HL-60 (cell line): ENCODE measurements around the gene NPEPL1.

Experiments used
- DNase-seq, 2 experiments: peaks; one replicate each; pipeline ENCODE4 v3.0.0-alpha.2; 2010 to 2020; ENCODE audit warnings: low read depth in 1 of 2, low spot score in 1 of 2
- H3K27ac ChIP-seq: fragments of 250-450 bp; sonication (Bioruptor Pico); replicated peaks from 2 replicates; pipeline ENCODE4 v1.5.1; 2020; ENCODE audit warnings: mild to moderate bottlenecking, moderate library complexity
- H3K27me3 ChIP-seq: fragments of 250-450 bp; sonication (Bioruptor Pico); 2 replicates; pipeline ENCODE4 v1.5.1; 2021; ENCODE audit warnings: mild to moderate bottlenecking, moderate library complexity; ENCODE audit not compliant: insufficient read depth, poor library complexity, severe bottlenecking
- H3K4me3 ChIP-seq: replicated peaks from 2 replicates; pipeline ENCODE4 v1.5.1; 2011; ENCODE audit warnings: mild to moderate bottlenecking, control low read depth, low read length; ENCODE audit not compliant: insufficient read depth
- GABPA ChIP-seq: IDR thresholded peaks from 2 replicates; pipeline ENCODE4 v1.6.1; 2012; ENCODE audit warnings: low read depth
- POLR2AphosphoS5 ChIP-seq: IDR thresholded peaks from 2 replicates; pipeline ENCODE4 v1.6.1; 2012; ENCODE audit warnings: low read depth
- SPI1 ChIP-seq: IDR thresholded peaks from 2 replicates; pipeline ENCODE4 v1.6.1; 2012; ENCODE audit warnings: low read depth, mild to moderate bottlenecking, borderline replicate concordance
- TF ChIP-seq, protein P1 (sequence below): IDR thresholded peaks from 2 replicates; pipeline ENCODE4 v1.6.1; 2012; ENCODE audit warnings: low read depth; ENCODE audit not compliant: insufficient replicate concordance
- TF ChIP-seq, protein P2 (sequence below): IDR thresholded peaks from one replicate; pipeline ENCODE4 v1.5.1; 2011; ENCODE audit warnings: low read length, control low read depth, inconsistent platforms; ENCODE audit not compliant: insufficient read depth

The NPEPL1 gene

DNA sequence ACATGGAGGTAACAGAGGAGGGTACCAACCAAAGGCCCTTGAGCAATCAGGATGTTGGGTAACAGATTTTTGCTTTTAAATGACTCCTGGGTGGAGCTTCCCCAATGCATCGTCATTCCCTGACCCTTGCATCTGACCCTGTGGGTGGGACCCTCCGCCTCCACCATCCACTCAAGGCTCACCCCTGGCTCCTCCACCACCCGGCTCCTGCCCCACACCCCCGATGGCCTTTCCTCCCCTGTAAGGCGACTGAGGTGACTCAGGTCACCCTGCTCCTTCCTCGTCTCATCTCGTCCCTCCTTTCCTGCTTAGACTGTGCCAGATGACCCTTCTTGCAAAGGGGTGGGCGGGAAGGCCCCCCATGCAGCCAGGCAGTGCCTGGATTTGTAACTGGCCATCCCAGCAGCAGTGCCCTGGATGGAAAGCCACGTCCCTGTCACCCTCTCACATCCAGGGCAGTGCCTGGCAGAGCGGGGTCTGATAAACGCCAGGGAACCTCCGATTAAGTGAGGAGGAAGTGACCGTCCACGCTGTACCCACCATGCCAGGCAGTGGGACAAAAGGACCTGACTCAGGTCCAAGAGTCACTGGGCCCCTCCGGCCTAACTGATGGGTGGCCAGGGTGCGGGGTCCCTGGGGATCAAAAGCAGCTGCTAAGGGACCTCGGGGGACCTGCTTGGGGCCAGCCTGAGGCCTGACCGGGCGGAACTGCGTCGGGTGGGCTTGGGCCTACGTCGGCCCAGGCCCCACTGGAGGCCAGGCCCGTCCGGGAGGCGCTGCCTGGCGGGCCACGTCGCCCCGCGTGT is 624 bp upstream of the NPEPL1 start:
- TF ChIP-seq, protein P1, sequence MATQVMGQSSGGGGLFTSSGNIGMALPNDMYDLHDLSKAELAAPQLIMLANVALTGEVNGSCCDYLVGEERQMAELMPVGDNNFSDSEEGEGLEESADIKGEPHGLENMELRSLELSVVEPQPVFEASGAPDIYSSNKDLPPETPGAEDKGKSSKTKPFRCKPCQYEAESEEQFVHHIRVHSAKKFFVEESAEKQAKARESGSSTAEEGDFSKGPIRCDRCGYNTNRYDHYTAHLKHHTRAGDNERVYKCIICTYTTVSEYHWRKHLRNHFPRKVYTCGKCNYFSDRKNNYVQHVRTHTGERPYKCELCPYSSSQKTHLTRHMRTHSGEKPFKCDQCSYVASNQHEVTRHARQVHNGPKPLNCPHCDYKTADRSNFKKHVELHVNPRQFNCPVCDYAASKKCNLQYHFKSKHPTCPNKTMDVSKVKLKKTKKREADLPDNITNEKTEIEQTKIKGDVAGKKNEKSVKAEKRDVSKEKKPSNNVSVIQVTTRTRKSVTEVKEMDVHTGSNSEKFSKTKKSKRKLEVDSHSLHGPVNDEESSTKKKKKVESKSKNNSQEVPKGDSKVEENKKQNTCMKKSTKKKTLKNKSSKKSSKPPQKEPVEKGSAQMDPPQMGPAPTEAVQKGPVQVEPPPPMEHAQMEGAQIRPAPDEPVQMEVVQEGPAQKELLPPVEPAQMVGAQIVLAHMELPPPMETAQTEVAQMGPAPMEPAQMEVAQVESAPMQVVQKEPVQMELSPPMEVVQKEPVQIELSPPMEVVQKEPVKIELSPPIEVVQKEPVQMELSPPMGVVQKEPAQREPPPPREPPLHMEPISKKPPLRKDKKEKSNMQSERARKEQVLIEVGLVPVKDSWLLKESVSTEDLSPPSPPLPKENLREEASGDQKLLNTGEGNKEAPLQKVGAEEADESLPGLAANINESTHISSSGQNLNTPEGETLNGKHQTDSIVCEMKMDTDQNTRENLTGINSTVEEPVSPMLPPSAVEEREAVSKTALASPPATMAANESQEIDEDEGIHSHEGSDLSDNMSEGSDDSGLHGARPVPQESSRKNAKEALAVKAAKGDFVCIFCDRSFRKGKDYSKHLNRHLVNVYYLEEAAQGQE = no peak
- peak; percentile 14; the same call in 1 of the 2 replicates for TF ChIP-seq SPI1
- DNase-seq = peak; percentile 86 to 97
- H3K4me3 ChIP-seq = peak overlapping the region; percentile 0; the same call in 1 of the 2 replicates
- H3K27me3 ChIP-seq = no peaks in the 10 kb centered on the region
- H3K27ac ChIP-seq = peak overlapping the region; percentile 93

DNA sequence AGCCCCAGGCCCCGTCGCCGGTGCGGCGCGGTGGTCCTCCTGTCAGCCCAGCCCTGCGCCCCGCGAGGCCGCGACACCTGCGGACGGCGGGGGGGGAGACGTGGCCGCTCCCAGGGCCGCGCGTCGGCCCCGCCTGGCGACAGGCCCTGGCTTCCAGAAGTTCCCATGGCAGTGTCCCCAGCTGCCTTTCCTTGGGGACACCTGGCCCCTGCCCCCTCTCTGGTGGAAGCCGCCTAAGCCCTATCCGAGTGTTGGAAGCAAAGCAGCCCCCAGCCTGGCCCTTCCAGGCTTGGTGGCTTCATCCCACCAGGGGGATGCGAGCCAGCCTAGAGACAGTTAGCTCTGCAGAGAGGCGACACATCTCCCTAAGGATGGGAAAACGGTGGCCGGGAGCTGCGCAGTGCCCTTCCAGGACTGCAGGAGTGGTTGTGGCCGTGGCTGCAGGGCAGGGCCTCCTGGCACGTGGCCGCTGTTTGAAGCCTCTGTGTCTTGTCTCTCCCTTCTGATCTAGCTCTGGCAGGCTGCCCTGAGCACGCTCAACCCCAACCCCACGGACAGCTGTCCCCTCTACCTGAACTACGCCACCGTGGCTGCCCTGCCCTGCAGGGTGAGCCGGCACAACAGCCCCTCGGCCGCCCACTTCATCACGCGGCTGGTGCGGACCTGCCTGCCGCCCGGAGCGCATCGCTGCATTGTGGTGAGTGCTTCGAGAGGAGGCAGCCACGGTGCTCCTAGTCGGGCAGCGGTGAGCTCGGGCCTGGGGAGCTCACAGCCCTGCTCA is 816 bp downstream of the NPEPL1 start:
- Histone ChIP-seq H3K27ac (no peak overlapping the region), H3K4me3 (peak overlapping the region; percentile 24), H3K27me3 (no peaks in the 10 kb centered on the region)
- peak in 1 of 2 experiments; percentile 17 for DNase-seq
- no peak for TF ChIP-seq POLR2AphosphoS5
- TF ChIP-seq, protein P2, sequence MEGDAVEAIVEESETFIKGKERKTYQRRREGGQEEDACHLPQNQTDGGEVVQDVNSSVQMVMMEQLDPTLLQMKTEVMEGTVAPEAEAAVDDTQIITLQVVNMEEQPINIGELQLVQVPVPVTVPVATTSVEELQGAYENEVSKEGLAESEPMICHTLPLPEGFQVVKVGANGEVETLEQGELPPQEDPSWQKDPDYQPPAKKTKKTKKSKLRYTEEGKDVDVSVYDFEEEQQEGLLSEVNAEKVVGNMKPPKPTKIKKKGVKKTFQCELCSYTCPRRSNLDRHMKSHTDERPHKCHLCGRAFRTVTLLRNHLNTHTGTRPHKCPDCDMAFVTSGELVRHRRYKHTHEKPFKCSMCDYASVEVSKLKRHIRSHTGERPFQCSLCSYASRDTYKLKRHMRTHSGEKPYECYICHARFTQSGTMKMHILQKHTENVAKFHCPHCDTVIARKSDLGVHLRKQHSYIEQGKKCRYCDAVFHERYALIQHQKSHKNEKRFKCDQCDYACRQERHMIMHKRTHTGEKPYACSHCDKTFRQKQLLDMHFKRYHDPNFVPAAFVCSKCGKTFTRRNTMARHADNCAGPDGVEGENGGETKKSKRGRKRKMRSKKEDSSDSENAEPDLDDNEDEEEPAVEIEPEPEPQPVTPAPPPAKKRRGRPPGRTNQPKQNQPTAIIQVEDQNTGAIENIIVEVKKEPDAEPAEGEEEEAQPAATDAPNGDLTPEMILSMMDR = no peak
- no peak for TF ChIP-seq GABPA
- TF ChIP-seq, protein P1 = no peak
- TF ChIP-seq SPI1 = no peak

DNA sequence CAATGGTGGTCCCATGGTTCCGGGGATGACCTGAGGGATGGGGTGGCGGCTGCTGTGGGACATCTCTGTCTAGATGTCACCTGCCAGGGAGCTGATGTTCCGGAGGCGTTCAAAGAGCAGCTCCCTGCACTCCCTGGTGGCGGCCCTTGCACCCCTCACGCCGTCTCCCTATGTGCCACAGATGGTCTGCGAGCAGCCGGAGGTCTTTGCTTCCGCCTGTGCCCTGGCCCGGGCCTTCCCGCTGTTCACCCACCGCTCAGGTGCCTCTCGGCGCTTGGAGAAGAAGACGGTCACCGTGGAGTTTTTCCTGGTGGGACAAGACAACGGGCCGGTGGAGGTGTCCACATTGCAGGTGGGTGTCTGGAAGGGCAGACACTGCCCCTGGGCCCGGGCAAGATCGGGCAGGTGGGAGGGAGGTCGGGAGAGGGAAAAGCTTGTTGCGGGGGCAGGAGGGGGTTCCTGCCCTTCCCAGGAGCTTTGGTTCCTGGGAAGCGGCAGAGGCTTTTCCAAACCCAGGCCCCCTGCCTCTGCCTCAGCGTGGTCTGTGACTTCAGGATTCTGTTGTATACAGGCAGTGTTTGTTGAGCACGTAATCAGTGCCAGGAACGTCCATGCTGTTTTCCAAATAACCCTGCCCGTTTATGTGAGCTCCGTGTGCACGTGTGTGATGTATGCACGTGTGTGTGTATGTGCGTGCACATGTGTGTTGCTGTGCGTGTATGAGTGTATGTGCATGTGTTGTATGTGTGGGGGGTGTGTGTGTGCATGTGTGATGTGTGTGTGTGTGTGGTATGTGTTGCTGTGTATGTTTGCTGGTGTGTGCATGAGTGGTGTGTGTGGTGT is 1.9 kb downstream of the NPEPL1 start:
- TF ChIP-seq, protein P1 = no peak
- TF ChIP-seq GABPA = no peak
- no peak for TF ChIP-seq POLR2AphosphoS5
- TF ChIP-seq SPI1 = no peak
- TF ChIP-seq, protein P2 = no peak
- Histone ChIP-seq H3K27ac (no peak overlapping the region), H3K4me3 (no peak overlapping the region), H3K27me3 (no peaks in the 10 kb centered on the region)
- no peak for DNase-seq
